Measurements from ENCODE around the gene ENKD1. TPM values are rescaled to one million over a fixed set of nuclear protein-coding genes. Genes with fewer than 3 reads are reported as not detected.
"Not testable (repeated sequence)": the region's sequence is repeated elsewhere in the genome, so short reads cannot be mapped to it uniquely, and the experiment has no call there.

The ENKD1 gene
- total RNA-seq, 5 donors from 2014 or later (not counting 1 experiment from before 2014, with no cell fraction given), result 4.2 to 12.1 (median 10.1) TPM

DNA sequence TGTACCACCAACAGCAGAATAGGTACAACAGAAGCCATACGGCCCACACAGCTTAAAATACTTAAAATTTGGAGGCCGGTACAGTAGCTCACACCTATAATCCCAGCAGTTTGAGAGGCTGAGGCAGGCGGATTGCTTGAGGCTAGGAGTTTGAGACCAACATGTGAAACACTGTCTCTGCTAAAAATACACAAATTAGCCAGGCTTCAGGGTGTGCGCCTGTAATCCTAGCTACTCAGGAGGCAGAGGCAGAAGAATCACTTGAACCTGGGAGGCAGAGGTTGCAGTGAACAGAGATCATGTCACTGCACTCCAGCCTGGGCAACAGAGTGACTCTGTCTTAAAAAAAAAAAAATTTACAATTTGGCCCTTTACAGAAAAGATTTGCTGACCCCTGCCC is 35.6 kb upstream of the ENKD1 start:
- Histone ChIP-seq H3K4me3 (ENCODE audit: control insufficient read depth in 1 of 2, extremely low read depth in 1 of 2, low read length in 1 of 2) (no peak overlapping the region), H3K27ac (ENCODE audit: low read length) (no peak overlapping the region), H3K9me3 (no peaks in the 10 kb centered on the region), H3K36me3 (ENCODE audit: control insufficient read depth in 2 of 2, extremely low read depth in 1 of 2, insufficient read depth in 1 of 2, low read length in 1 of 2) (peaks cover 0 to 3% of the 10 kb centered on the region in 2 donors), H3K4me1 (ENCODE audit: control insufficient read depth in 1 of 2, extremely low read depth in 1 of 2, insufficient read depth in 2 of 2, low read length in 2 of 2) (peaks cover 10% of the 10 kb centered on the region in 2 experiments), H3K27me3 (replicated peaks in 1 of 2; ENCODE audit: control insufficient read depth in 2 of 2, extremely low read depth in 1 of 2, insufficient read depth in 2 of 2, low read length in 1 of 2) (no peaks in the 10 kb centered on the region)
- ATAC-seq (replicated peaks in 1 of 4) (no peak), DNase-seq (no peak)
- H3K27me3 Mint-ChIP-seq, result no peaks in the 10 kb centered on the region
- peaks cover 22 to 36% (median 25%) of the 10 kb centered on the region in 3 donors for H3K4me1 Mint-ChIP-seq
- CTCF ChIA-PET, result no interaction called here
- POLR2A ChIA-PET, result interaction anchor here (0.7 to 1.1 kb wide), 2 partner anchors 10 to 69 kb away, joined by 3 read pairs; no protein-coding TSS in a partner anchor
- WGBS (ENCODE audit: insufficient coverage), result 93% methylated on average over 3 of the region's 4 CpGs
- peak overlapping the region in 1 of 2 donors; percentile 43 for H3K27ac Mint-ChIP-seq
- no peak overlapping the region for H3K4me3 Mint-ChIP-seq
- H3K36me3 Mint-ChIP-seq, result peaks cover 13% of the 10 kb centered on the region
- H3K9me3 Mint-ChIP-seq, result no peaks in the 10 kb centered on the region

DNA sequence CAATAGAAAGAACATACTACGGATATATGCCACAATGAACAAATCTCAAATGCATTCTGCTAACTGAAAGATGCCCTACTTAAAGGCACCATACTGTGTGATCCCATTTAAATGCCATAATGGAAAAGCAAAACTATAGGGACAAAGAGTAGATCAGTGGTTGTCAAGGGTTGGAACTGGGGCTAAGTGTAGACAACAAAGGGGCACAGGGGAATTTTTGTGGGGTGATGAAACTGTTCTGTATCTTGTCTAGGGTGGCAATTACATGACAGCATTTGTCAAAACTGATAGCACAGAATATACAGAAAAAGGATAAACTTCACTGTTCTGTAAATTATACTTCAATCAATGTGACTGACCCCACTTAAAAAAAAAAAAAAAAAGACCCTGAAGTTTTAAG is 34.9 kb upstream of the ENKD1 start:
- peaks cover 10% of the 10 kb centered on the region in 2 experiments for H3K4me1 ChIP-seq (ENCODE audit: control insufficient read depth in 1 of 2, extremely low read depth in 1 of 2, insufficient read depth in 2 of 2, low read length in 2 of 2)
- H3K27ac ChIP-seq (ENCODE audit: low read length), result no peak overlapping the region
- Mint-ChIP-seq H3K27ac (no peak overlapping the region), H3K27me3 (no peaks in the 10 kb centered on the region), H3K36me3 (peaks cover 13% of the 10 kb centered on the region), H3K4me1 (peaks cover 22 to 36% (median 25%) of the 10 kb centered on the region in 3 donors), H3K4me3 (no peak overlapping the region), H3K9me3 (no peaks in the 10 kb centered on the region)
- H3K9me3 ChIP-seq, result no peaks in the 10 kb centered on the region
- no CpG with 5 or more reads among the region's 1 CpG for WGBS (ENCODE audit: insufficient coverage)
- no peak for DNase-seq
- POLR2A ChIA-PET, result interaction anchor here in 1 of 2 donors (1.1 kb wide), 1 partner anchor 9 kb away, joined by 3 read pairs; no protein-coding TSS in a partner anchor
- H3K4me3 ChIP-seq (ENCODE audit: control insufficient read depth in 1 of 2, extremely low read depth in 1 of 2, low read length in 1 of 2), result no peak overlapping the region
- no peaks in the 10 kb centered on the region for H3K27me3 ChIP-seq (replicated peaks in 1 of 2; ENCODE audit: control insufficient read depth in 2 of 2, extremely low read depth in 1 of 2, insufficient read depth in 2 of 2, low read length in 1 of 2)
- no peak for ATAC-seq (replicated peaks in 1 of 4)
- peaks cover 0 to 3% of the 10 kb centered on the region in 2 donors for H3K36me3 ChIP-seq (ENCODE audit: control insufficient read depth in 2 of 2, extremely low read depth in 1 of 2, insufficient read depth in 1 of 2, low read length in 1 of 2)
- CTCF ChIA-PET, result interaction anchor here (0.7 kb wide), 3 partner anchors 276 to 382 kb away, joined by 3 read pairs; no protein-coding TSS in a partner anchor

DNA sequence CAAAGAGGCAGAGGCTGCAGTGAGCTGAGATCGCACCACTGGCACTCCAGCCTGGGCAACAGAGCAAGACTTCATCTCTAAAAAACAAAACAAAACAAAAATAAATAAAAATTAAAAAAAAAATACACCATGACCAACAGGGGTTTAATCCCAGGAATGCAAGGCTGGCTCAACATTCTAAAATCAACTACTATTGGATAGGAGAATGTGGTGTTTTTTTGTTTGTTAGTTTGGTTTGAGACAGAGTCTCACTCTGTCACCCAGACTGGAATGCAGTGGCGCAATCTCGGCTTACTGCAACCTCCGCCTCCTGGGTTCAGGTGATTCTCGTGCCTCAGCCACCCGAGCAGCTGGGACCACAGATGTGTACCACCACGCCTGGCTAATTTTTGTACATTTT is 32.7 kb upstream of the ENKD1 start:
- WGBS (ENCODE audit: insufficient coverage), result 96% methylated on average over 4 of the region's 7 CpGs
- peaks cover 9% of the 10 kb centered on the region for H3K36me3 Mint-ChIP-seq
- Histone ChIP-seq H3K4me1 (ENCODE audit: control insufficient read depth in 1 of 2, extremely low read depth in 1 of 2, insufficient read depth in 2 of 2, low read length in 2 of 2) (peaks cover 10% of the 10 kb centered on the region in 2 experiments), H3K36me3 (ENCODE audit: control insufficient read depth in 2 of 2, extremely low read depth in 1 of 2, insufficient read depth in 1 of 2, low read length in 1 of 2) (peaks cover 0 to 3% of the 10 kb centered on the region in 2 donors), H3K27ac (ENCODE audit: low read length) (no peak overlapping the region), H3K9me3 (no peaks in the 10 kb centered on the region), H3K27me3 (replicated peaks in 1 of 2; ENCODE audit: control insufficient read depth in 2 of 2, extremely low read depth in 1 of 2, insufficient read depth in 2 of 2, low read length in 1 of 2) (no peaks in the 10 kb centered on the region), H3K4me3 (ENCODE audit: control insufficient read depth in 1 of 2, extremely low read depth in 1 of 2, low read length in 1 of 2) (no peak overlapping the region)
- no peak overlapping the region for H3K4me3 Mint-ChIP-seq
- ChIA-PET CTCF (interaction anchor here in 1 of 2 donors (0.7 kb wide), 1 partner anchor 784 kb away, joined by 3 read pairs; no protein-coding TSS in a partner anchor), POLR2A (no interaction called here)
- H3K9me3 Mint-ChIP-seq, result no peaks in the 10 kb centered on the region
- ATAC-seq (replicated peaks in 1 of 4) (no peak), DNase-seq (no peak)
- no peak overlapping the region for H3K27ac Mint-ChIP-seq
- peaks cover 15 to 28% (median 21%) of the 10 kb centered on the region in 3 donors for H3K4me1 Mint-ChIP-seq
- H3K27me3 Mint-ChIP-seq, result no peaks in the 10 kb centered on the region

- 83% methylated on average over 1 of the region's 4 CpGs for WGBS (ENCODE audit: insufficient coverage)
- H3K36me3 ChIP-seq (ENCODE audit: control insufficient read depth in 2 of 2, extremely low read depth in 1 of 2, insufficient read depth in 1 of 2, low read length in 1 of 2), result peaks cover 0 to 3% of the 10 kb centered on the region in 2 donors
- H3K9me3 ChIP-seq, result no peaks in the 10 kb centered on the region
- H3K4me3 ChIP-seq (ENCODE audit: control insufficient read depth in 1 of 2, extremely low read depth in 1 of 2, low read length in 1 of 2), result no peak overlapping the region
- H3K4me1 Mint-ChIP-seq, result peaks cover 0 to 12% (median 9%) of the 10 kb centered on the region in 3 donors
- no peaks in the 10 kb centered on the region for H3K27me3 Mint-ChIP-seq
- no peak overlapping the region for H3K27ac ChIP-seq (ENCODE audit: low read length)
- ChIA-PET CTCF (no interaction called here), POLR2A (no interaction called here)
- DNase-seq (no peak), ATAC-seq (replicated peaks in 1 of 4) (no peak)
- H3K4me3 Mint-ChIP-seq, result no peak overlapping the region
- H3K4me1 ChIP-seq (ENCODE audit: control insufficient read depth in 1 of 2, extremely low read depth in 1 of 2, insufficient read depth in 2 of 2, low read length in 2 of 2), result peaks cover 0 to 2% of the 10 kb centered on the region in 2 experiments
- H3K27me3 ChIP-seq (replicated peaks in 1 of 2; ENCODE audit: control insufficient read depth in 2 of 2, extremely low read depth in 1 of 2, insufficient read depth in 2 of 2, low read length in 1 of 2), result no peaks in the 10 kb centered on the region
- peaks cover 9% of the 10 kb centered on the region for H3K36me3 Mint-ChIP-seq
- H3K27ac Mint-ChIP-seq, result no peak overlapping the region
- no peaks in the 10 kb centered on the region for H3K9me3 Mint-ChIP-seq
Observed at GRCh38 chr16:67697422-67698185, 31.1 kb upstream of the ENKD1 start.

DNA sequence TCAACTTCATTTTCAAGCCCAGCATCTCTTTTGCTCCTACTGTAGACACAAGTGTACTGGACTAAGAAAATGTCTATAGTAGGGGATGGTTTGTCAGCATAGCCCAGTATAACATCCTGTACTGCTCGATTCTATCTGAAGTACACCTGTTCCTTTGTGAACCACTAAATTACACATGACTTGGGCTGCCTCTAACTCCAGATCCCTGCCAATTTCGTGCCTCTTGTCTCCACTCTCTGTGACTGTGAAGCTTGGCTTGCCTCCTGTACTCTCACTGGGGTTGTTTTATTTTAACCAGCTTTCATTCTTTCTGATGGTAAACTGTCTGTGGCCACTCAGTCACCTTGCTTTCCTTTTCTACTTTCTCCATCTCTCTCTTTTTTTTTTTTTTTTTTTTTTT is 28.1 kb upstream of the ENKD1 start:
- 58% methylated on average over 2 of the region's 2 CpGs for WGBS (ENCODE audit: insufficient coverage)
- H3K4me1 ChIP-seq (ENCODE audit: control insufficient read depth in 1 of 2, extremely low read depth in 1 of 2, insufficient read depth in 2 of 2, low read length in 2 of 2), result peaks cover 0 to 2% of the 10 kb centered on the region in 2 experiments
- Mint-ChIP-seq H3K27ac (no peak overlapping the region), H3K36me3 (peaks cover 17% of the 10 kb centered on the region), H3K27me3 (no peaks in the 10 kb centered on the region), H3K4me3 (no peak overlapping the region), H3K9me3 (no peaks in the 10 kb centered on the region), H3K4me1 (peaks cover 2 to 21% (median 7%) of the 10 kb centered on the region in 3 donors)
- H3K36me3 ChIP-seq (ENCODE audit: control insufficient read depth in 2 of 2, extremely low read depth in 1 of 2, insufficient read depth in 1 of 2, low read length in 1 of 2), result peaks cover 0 to 3% of the 10 kb centered on the region in 2 donors
- H3K27ac ChIP-seq (ENCODE audit: low read length), result no peak overlapping the region
- ChIA-PET CTCF (interaction anchor here in 1 of 2 donors (0.5 kb wide), 1 partner anchor 31 kb away, joined by 3 read pairs; no protein-coding TSS in a partner anchor), POLR2A (interaction anchor here in 1 of 2 donors (0.6 kb wide), 1 partner anchor 518 kb away, joined by 4 read pairs; no protein-coding TSS in a partner anchor)
- H3K27me3 ChIP-seq (replicated peaks in 1 of 2; ENCODE audit: control insufficient read depth in 2 of 2, extremely low read depth in 1 of 2, insufficient read depth in 2 of 2, low read length in 1 of 2), result no peaks in the 10 kb centered on the region
- no peak for ATAC-seq (replicated peaks in 1 of 4)
- H3K9me3 ChIP-seq, result no peaks in the 10 kb centered on the region
- DNase-seq, result no peak
- no peak overlapping the region for H3K4me3 ChIP-seq (ENCODE audit: control insufficient read depth in 1 of 2, extremely low read depth in 1 of 2, low read length in 1 of 2)

DNA sequence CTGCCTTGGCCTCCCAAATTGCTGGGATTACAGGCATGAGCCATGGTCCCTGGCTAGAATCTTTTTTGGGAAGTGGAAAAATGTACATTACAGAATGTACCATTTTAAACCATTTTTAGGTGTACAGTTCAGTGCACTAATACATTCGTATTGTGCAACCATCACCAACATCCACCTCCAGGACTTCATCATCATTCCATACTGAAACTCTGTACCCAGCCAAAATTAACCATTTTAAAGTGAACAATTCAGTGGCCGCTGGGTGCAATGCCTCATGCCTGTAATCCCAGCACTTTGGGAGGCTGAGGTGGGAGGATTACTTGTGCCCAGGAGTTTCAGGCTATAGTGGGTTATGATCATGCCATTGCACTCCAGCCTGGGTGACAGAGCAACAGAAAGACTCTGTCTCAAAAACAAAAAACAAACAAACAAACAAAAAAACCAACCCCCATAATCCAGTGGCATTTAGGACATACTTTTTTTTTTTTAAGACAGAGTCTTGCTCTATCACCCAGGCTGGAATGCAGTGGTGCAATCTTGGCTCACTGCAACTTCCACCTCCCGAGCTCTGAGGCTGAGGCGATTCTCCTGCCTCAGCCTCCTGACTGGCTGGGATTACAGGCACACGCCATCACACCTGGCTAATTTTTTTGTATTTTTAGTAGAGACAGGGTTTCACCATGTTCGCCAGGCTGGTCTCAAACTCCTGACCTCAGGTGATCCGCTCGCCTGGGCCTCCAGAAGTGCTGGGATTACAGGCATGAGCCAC is 27.2 kb upstream of the ENKD1 start:
- H3K4me3 ChIP-seq (ENCODE audit: control insufficient read depth in 1 of 2, extremely low read depth in 1 of 2, low read length in 1 of 2); CTCF ChIA-PET; H3K9me3 ChIP-seq; H3K9me3 Mint-ChIP-seq; ATAC-seq (replicated peaks in 1 of 4); H3K27me3 ChIP-seq (replicated peaks in 1 of 2; ENCODE audit: control insufficient read depth in 2 of 2, extremely low read depth in 1 of 2, insufficient read depth in 2 of 2, low read length in 1 of 2); H3K4me1 ChIP-seq (ENCODE audit: control insufficient read depth in 1 of 2, extremely low read depth in 1 of 2, insufficient read depth in 2 of 2, low read length in 2 of 2); H3K27ac Mint-ChIP-seq; DNase-seq; H3K27me3 Mint-ChIP-seq; H3K4me3 Mint-ChIP-seq; H3K36me3 ChIP-seq (ENCODE audit: control insufficient read depth in 2 of 2, extremely low read depth in 1 of 2, insufficient read depth in 1 of 2, low read length in 1 of 2); H3K27ac ChIP-seq (ENCODE audit: low read length); POLR2A ChIA-PET: not testable (repeated sequence)
- H3K4me1 Mint-ChIP-seq, result peaks cover 2 to 21% (median 7%) of the 10 kb centered on the region in 3 donors
- 100% methylated on average over 2 of the region's 8 CpGs for WGBS (ENCODE audit: insufficient coverage)
- H3K36me3 Mint-ChIP-seq, result peaks cover 16% of the 10 kb centered on the region

All from T-cell (primary cell).